Forelimb muscle (tissue), 1 donor: ENCODE measurements around the gene FAF1. TPM values are rescaled to one million over a fixed set of nuclear protein-coding genes. Genes with fewer than 3 reads are reported as not detected.

Experiments
- DNase-seq: peaks from one replicate; pipeline ENCODE4 v3.0.0-alpha.2; 2013; ENCODE audit warnings: low read depth
- polyA plus RNA-seq: library from polyadenylated mRNA; unstranded; fragments of 120-200 nt; gene quantifications from one replicate; pipeline ENCODE4 v1.2.1, GENCODE V29; 2013; ENCODE audit not compliant: insufficient read length

FAF1 gene
- polyA plus RNA-seq, 1 donor = 42.8 TPM

DNA sequence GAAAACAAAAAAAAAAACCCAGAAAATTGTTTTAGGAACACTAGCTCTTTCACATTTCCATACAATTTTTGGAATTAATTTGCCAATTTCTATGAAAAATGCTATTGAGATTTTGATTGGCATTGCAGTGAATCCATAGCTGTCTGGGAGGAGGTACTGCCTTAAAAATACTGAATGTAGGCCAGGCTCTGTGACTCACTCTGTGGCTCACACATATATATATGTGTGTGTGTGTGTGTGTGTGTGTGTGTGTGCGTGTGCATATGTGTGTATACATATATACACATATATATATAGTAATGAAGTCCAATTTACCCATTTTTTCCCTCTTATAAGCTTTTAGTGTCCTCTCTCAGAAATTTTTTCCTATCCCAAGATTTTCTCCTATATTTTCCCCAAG, 322.6 kb downstream of the FAF1 start:
- no peak for DNase-seq

DNA sequence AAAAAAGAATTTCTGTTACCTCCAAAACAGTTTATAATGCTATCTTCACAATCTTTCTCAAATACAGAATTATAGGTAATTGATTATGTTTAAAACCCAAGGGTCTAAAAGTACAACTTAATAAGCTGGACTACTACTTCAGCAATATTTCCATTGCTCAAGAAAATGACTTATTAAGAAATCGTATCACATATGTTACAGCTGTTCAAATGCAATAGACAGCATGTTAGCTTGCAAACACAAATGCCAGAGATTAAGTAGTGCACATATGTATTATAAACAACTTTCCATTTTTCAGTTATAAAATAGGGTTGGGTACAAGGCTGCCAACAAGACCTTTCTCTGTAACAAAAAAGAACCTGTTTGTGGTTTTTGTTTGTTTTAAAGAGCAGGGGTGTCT, 325.8 kb downstream of the FAF1 start:
- no peak for DNase-seq

DNA sequence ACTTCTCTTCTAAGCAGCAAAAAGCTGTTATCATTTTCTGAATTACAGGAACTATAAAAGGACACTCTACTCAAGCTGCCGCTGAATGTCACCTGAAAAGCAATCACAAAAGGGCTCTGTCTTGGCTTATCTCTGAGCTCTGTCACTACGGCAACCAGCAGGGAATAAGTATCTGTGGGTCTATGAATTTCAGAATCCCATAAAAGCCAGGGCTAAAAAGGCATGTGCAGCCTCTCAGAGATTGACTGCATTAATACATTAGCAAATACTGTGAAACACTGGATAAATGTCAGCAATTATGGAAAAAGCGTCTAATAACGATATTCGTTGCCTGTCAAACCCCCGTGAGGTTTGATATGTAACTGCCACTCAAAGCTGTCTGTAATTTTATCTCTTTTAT, 326.6 kb downstream of the FAF1 start:
- no peak for DNase-seq

DNA sequence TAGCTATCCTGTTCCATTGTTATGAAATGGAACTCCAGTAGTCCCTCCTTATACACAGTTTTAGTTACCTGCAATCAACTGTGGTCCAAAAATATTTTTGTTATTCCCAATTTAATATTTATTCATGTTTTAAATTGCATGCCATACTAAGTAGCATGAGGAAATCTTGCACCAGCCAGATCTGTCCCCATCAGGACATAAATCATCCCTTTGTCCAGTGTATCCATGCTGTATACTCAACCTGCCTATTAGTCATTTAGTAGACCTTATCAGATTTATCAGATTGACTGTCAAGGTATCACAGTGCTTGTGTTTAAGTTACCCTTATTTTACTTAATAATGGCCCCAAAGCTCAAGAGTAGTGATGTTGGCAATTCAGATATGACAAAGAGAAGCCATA, 328.9 kb downstream of the FAF1 start:
- DNase-seq = no peak

DNA sequence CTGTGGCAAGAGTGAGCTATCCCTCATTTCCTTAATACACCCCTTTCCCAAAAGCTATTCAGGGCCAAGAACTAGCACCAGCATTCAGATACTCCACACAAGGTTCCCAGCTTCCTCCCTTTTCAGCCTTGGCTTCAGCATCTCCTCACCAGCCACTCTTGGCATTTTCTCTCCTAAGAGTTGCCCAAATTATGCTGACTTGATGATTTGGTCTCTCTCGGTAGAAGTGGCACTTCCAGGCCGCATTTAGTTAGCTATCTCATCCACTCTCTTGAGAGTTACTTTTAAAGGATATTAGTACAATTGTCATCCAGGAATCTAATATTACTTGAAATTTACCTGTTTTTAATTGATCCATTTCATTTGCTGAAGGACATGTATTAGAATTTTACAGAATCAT, 337.8 kb downstream of the FAF1 start:
- no peak for DNase-seq

DNA sequence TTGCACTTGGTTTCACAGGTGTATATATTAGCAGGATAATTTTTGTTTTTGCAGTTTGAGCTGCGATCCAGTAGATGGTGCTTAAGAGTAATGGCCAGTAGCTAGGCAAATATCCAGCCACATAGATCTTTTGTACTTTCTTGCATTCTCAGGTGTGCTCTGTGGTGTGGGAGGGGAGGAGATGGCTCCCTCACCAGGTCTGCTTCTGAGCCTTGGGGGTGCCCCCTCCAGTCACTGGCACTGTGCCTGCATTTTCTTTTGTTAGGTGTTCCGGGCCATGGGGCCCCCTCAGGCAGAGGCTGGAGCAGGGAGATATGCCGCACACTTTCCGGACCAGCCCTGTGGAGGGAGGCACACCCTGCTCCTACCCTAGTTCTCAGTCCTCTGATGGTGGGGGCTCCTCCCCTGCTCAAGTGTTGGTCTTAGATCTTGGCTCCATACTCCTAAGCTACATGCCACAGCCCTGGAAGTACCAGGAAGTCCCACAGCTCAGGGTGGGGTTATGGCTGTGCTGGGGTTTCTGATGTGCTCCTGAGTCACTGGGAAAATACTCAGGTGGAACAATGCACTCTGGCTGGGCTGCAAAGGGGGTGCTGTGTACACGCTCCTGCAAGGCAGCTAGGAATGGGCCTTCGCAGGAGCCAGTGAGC, 339.3 kb downstream of the FAF1 start:
- DNase-seq = no peak

DNA sequence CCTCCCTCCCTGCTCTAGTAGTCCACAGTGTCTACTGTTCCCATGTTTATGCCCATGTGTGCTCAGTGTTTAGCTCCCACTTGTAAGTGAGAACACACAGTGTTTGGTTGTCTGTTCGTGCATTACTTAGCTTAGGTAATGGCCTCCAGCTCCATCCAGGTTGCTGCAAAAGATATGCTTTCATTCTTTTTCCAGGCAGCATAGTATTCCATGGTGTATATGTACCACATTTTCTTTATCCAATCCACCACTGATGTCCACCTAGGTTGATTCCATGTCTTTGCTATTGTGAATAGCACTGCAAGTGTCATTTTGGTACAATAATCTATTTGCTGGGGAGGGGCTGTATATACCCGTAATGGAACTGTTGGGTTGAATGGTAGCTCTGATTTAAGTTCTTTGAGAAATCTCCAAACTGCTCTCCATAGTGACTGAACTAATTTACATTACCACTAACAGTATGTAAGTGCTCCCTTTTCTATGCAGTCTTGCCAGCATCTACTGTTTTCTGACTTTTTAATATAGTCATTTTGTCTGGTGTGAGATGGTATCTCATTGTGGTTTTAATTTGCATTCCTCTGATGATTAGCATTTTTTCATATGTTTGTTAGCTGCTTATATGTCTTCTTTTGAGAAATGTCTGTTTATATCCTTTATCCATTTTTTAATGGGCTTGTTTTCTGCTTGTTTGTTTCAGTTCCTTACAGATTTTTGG, 344.9 kb downstream of the FAF1 start:
- no peak for DNase-seq

DNA sequence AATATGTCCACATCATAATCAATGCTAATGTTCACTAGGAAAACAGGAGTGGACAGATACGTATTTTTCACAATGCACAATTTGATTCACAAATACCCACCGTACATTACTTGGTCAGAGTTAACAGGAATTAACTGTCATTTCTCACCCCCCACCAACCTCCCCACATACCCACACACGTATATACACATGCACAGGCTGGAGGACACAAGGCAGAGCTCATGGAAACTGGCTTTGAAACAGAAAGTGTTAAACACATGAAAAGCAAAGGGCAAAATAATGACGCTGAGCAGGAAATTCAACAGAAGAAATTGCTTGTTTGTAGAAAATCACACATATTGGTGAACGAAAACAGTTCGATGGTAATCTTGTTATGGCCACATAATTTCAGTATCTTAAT, 348.4 kb downstream of the FAF1 start:
- no peak for DNase-seq

DNA sequence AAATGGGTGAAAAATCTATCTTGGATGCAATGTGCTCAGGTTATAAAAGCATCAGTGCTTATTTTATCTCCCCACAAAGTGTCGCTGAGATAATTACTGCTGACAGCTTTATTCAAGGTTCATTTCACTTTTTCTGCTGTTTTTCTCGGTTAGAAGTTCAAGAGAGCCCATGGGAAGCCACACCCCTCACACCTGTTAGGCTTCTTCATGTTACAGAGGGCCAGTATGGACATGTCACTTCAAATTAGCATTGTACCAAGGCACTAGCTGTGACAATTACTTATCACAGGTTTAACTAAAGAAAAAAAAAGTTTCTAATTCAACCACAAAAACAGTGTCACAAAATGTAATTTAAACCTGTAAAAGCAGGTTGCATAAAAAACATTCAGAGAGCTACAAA, 349.5 kb downstream of the FAF1 start:
- no peak for DNase-seq

DNA sequence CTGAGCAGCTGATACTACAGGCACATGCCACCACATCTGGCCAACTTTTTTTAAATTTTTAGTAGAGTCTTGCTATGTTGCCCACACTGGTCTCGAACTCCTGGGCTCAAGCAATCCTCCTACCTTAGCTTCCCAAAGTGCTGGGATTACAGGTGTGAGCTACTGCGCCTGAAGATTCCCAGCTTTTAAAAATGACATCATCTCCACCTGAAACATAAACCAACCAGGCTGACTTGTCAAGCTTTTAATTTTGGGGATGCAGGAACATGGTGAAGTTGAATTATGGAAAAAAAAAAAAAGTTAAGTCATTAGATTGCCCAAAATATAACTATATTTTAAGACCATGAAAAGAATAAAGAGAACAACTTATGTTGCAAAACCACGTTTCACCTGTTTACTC, 350.6 kb downstream of the FAF1 start:
- no peak for DNase-seq

DNA sequence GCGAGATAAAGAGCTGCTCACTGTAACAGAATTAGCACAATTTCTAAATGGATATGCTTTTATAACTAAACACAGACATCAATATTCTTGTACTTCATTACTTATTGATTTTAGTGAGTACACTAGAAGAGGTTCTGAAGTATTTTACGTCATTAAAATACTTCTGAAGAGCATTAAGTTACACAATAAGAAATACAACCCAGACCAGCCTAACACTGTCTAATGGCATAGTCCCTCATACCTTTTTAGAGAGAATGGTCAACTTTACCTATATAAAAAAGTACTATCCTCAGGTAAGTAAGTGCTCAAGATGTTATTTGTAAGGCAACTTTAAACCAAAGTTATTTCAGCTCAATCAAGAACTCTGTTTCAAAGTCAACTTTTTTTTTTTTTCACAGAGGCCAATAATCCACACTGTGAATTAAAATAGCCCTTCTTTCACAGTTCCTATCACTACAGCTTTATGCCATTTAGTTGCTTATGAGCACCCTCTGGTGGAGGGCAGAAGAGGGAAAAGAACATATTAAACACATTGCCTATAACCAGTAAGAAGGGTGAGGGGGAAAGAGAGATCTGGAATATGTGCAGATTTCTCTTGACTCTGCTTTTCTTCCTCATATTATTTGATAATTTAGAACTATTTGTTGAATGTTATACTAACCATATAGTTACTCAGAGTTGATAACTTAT, 354.7 kb downstream of the FAF1 start:
- no peak for DNase-seq

DNA sequence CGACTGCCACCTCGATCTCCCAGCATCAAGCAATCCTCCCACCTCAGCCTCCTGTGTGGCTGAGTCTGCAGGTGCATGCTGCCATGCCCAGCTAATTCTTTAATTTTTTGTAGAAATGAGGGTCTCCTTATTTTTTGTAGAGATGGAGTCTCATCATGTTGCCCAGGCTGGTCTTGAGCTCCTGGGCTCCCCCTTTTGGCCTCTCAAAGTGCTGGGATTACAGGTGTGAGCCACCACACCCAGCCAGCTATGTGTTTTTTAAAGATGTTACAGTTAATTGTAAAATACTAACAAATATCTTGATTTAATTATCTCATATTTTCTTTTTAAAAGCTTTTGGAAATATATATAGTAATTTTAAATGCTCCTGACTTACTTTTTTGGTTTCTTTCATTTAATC, 355.5 kb downstream of the FAF1 start:
- DNase-seq = no peak

DNA sequence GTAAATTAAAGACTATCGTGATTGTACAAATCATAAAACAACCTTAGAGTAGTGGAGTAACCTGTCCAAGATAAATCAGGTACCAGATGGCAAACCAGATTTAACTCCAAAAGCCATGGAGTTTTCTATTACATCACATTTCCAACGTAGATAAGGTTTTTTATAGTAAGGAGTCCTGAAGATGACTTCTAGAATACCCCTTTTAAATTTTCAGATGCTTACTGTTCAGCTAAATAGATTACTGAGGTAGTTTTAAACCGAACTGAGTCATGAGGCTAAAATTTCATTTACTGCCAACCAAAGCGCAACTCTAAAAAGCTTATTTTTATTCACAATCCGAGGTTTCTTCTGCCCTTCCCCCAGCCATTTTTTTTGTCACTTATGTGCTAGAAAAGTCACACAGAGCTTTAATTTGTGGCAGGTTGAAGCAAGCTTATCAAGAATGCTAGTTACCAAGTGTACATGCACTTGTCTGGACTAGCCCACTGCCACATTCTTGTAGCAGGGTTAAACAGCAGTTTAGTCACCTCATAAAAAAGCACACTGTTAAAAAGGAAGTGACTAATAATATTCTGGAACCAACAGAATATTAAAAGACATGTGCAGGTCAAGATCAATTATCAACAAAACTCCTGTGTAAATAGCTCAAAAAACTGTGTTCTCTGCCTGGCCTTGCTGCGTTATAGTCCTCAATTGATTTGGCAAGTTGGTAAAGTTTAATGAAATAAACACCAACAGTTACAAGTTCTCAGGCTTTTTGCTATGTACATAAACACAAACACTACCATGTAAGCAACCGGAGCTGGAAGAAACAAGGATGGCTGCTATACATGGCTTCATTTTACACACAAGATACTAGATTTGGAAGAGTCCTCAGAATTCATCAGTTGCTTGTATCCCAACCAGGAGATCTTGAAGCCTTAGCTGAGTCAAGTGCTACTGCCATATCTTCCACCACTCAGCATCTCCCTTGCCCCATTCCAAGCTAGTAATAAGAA, 356.5 kb downstream of the FAF1 start:
- no peak for DNase-seq

DNA sequence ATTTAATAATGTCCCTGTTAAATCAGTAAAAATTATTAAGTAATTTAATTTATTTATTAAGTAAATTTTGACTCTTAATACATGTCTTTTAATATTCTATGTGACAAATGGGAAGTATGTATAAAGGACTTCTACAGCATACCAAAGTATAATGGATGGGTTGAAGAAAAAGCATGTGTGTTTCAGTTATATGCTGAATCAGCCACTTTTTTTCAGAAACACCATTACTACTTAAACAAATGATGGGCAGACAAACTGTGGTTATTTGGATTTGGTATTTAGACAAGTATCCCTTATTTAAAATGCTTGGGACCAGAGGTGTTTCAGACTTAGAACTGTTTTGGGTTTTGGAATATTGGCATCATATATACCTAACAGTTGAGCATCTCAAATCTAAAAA, 360.5 kb downstream of the FAF1 start:
- DNase-seq = no peak

DNA sequence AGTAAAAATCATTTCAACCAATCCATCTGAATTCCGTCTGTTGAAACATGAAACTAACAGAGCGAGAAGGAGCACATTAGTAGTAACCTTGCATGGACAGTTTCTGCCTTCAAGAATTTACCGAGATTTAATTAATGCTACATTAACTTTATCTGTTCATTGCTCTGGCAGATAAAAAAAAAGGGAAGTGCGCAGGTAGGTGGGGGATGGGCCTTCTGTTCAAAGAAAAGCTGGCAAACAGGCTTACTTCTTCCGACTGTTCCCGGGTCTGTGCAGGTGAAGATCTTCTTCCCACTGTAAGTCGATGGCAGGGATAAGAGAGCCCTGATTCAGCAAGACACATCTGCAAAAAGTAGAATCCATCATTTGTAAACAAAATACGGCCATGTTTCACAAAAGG, 364.2 kb downstream of the FAF1 start:
- no peak for DNase-seq

DNA sequence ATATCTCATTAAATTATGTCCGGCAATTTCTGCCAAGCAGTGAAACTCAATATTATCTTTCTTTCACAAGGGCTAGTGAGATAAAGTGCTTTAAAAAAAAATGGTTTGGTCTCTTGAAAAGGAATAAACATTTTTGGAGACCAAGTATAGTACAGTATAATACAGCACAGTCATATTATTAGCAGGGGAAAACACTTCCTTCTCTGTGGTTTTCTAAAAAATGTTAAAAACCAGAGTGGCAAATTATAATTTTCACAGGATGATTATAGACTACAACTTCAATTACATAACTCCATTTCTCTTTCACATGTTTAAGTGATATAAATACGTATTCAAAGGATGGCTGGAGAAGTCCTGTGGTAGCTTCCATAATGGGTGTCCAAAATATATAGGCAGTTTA, 366.6 kb downstream of the FAF1 start:
- no peak for DNase-seq

DNA sequence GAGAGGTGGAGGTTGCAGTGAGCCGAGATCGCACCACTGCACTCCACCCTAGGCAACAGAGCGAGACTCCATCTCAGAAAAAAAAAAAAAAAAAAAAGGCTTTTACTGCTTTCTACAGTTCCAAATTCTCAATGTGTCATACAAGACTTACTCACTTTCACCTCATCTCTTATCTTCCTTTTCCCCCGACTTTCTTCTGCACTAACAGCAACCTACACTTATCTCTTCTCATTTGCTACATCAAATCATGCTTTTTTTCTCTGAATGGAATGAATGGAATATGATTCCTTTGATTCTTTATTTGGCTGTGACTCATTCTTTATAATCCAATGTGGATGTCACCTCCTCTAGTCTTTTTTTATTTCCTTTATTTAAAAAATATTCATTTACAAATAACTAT, 368.5 kb downstream of the FAF1 start:
- DNase-seq = no peak

DNA sequence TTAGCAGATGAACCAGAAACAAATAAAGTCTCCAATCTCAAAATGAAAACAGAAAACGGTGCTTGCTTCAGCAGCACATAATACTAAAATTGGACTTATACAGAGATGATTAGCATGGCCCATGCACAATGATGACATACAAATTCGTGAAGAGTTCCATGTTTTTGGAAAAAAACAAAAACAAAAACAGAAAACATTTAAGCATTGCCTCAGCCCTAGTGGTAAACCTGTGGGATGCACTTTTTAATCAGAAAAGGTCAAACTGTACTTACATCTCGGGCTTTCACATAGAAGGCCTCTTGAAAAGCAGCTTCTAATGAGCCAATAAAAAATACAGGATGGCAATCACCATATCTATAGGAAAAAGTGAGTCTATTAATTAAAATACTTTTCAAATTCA, 377.7 kb downstream of the FAF1 start:
- no peak for DNase-seq

DNA sequence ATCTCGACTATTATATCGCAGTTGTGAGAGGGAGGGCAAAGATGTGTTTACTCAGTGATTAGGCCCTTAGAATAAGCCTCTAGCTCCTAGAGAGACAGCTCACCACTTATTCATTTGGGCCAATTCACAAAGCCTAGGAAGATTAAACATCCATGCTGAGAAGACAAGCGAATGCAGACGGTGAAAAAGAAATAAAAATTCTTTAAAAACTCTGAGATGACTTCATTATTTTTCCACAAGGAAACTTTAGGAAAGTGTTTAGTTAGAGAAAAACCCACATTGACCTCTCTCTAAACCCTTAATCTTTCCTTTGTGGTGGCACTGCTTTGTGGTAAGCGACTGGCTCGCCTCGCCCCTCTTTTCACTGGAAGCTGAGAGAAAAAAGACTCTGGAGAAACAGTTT, 390.0 kb downstream of the FAF1 start:
- DNase-seq = no peak

DNA sequence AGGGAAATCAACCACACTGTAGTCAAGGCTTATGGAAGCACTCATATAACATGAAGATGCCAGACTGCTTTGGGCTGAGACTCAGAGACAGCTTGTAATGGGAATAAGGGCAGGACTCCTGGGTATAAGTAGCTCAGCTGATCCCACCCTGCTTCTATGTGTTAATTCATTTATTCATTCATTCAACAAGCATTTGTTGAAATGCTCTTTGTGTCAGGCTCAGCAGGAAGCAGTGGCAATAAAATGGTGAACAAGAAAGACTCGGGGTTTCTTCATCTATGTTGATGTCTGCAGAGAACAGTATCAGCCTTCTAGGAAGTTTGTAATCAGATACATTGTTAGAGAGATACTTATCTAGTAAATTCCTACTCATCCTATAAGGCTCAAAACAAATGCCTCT, 391.3 kb downstream of the FAF1 start:
- DNase-seq = no peak

DNA sequence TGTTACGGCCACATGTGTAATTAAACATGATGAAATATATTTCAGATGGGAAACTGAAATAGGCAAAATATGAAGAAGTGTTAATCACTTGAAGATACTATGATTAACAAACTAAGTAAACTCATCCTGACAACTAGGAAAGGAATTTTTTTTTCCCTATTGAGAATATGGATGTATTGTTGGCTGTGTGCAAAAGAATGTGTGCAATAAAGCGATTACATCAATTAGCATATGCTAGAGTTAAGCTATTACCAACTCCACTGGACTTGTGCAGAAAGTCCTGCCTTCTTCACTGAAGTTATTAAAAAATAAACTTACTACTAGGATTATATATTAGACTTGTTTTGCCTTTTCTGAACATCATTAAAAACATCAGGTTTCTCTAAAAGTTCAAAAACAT, 393.7 kb downstream of the FAF1 start:
- DNase-seq = no peak

DNA sequence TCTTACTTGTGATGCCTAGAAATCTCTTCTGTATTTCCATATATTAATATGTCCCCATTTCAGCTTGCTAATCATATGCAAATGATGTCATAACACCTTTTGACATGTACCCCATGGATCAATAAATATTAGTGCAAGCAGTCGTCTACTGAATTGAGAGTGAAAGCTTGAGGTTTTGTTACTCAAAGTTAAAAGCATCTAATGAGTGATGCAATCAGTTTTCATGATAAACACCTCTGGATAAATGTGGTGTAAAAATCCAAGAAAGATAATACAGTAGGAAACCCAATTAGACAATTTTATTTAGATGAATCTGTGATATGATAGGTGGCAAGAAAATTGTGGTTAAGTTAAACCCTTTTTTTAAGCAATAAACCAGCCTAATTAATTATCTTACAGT, 395.6 kb downstream of the FAF1 start:
- no peak for DNase-seq
